Endothelial cell (in vitro differentiated cells): ENCODE measurements around the gene SEMA7A. TPM values are rescaled to one million over a fixed set of nuclear protein-coding genes. Genes with fewer than 3 reads are reported as not detected.

Experiments
- DNase-seq: peaks from one replicate; pipeline ENCODE4 v3.0.0; 2021; ENCODE audit warnings: low spot score
- H3K27ac Mint-ChIP-seq: one replicate; pipeline ENCODE4 v1.8.0; 2021; ENCODE audit warnings: mixed read lengths, inconsistent platforms; ENCODE audit not compliant: unreplicated experiment
- H3K27me3 Mint-ChIP-seq: one replicate; pipeline ENCODE4 v1.8.0; 2021; ENCODE audit warnings: mild to moderate bottlenecking, moderate library complexity, mixed read lengths, inconsistent platforms; ENCODE audit not compliant: unreplicated experiment
- H3K36me3 Mint-ChIP-seq: one replicate; pipeline ENCODE4 v1.8.0; 2021; ENCODE audit warnings: mild to moderate bottlenecking, low read depth, mixed read lengths, inconsistent platforms; ENCODE audit not compliant: unreplicated experiment
- H3K4me1 Mint-ChIP-seq: one replicate; pipeline ENCODE4 v1.8.0; 2021; ENCODE audit warnings: mild to moderate bottlenecking, mixed read lengths, inconsistent platforms; ENCODE audit not compliant: unreplicated experiment
- H3K4me3 Mint-ChIP-seq: one replicate; pipeline ENCODE4 v1.8.0; 2021; ENCODE audit warnings: mild to moderate bottlenecking, mixed read lengths, inconsistent platforms; ENCODE audit not compliant: unreplicated experiment
- H3K9me3 Mint-ChIP-seq: one replicate; pipeline ENCODE4 v1.8.0; 2021; ENCODE audit warnings: mixed read lengths, inconsistent platforms; ENCODE audit not compliant: unreplicated experiment
- CTCF ChIP-seq: fragments of 200-600 bp; sonication (generic); IDR thresholded peaks from one replicate; pipeline ENCODE4 v1.5.0; 2021; ENCODE audit warnings: antibody characterized with exemption; ENCODE audit not compliant: unreplicated experiment
- total RNA-seq: library from RNA; stranded (reverse); fragmentation: NEBNext Ultra II Directional; extraction: Animal tissue kit (Norgen Biotek cat#: 25700); gene quantifications from one replicate; pipeline ENCODE4 v1.2.1, GENCODE V29; 2021; ENCODE audit not compliant: unreplicated experiment

Gene SEMA7A
- total RNA-seq, 1 donor from 2014 or later = 41.4 TPM

- H3K9me3 Mint-ChIP-seq = no peaks in the 10 kb centered on the region
- H3K27ac Mint-ChIP-seq = peak overlapping the region; percentile 62
- H3K4me1 Mint-ChIP-seq = peaks cover 45% of the 10 kb centered on the region
- no peak for DNase-seq
- H3K27me3 Mint-ChIP-seq = peaks cover 5% of the 10 kb centered on the region
- H3K36me3 Mint-ChIP-seq = peaks cover 21% of the 10 kb centered on the region
- no peak for TF ChIP-seq CTCF
- H3K4me3 Mint-ChIP-seq = no peak overlapping the region
These were observed 9.5 kb upstream of the SEMA7A start for GRCh38 chr15:74443100-74443909.

GRCh38 chr15:74442604-74443003, 8.8 kb upstream of the SEMA7A start:
- H3K4me3 Mint-ChIP-seq = peak overlapping the region; percentile 16
- no peak for DNase-seq
- H3K9me3 Mint-ChIP-seq = no peaks in the 10 kb centered on the region
- H3K36me3 Mint-ChIP-seq = peaks cover 17% of the 10 kb centered on the region
- H3K27ac Mint-ChIP-seq = no peak overlapping the region
- no peak for TF ChIP-seq CTCF
- H3K4me1 Mint-ChIP-seq = peaks cover 45% of the 10 kb centered on the region
- peaks cover 7% of the 10 kb centered on the region for H3K27me3 Mint-ChIP-seq

GRCh38 chr15:74442063-74442462, 8.3 kb upstream of the SEMA7A start:
- peak overlapping the region; percentile 40 for H3K4me3 Mint-ChIP-seq
- H3K27me3 Mint-ChIP-seq = peaks cover 7% of the 10 kb centered on the region
- H3K27ac Mint-ChIP-seq = no peak overlapping the region

GRCh38 chr15:74441248-74441941, 7.6 kb upstream of the SEMA7A start:
- Mint-ChIP-seq H3K4me3 (no peak overlapping the region), H3K27me3 (peaks cover 7% of the 10 kb centered on the region), H3K4me1 (peaks cover 45% of the 10 kb centered on the region), H3K9me3 (no peaks in the 10 kb centered on the region), H3K36me3 (peaks cover 13% of the 10 kb centered on the region), H3K27ac (no peak overlapping the region)
- no peak for DNase-seq
- no peak for TF ChIP-seq CTCF

More at GRCh38 chr15:74442063-74442462, 8.3 kb upstream of the SEMA7A start:
- H3K4me1 Mint-ChIP-seq = peaks cover 45% of the 10 kb centered on the region
- no peak for DNase-seq
- peaks cover 17% of the 10 kb centered on the region for H3K36me3 Mint-ChIP-seq
- H3K9me3 Mint-ChIP-seq = no peaks in the 10 kb centered on the region
- no peak for TF ChIP-seq CTCF

GRCh38 chr15:74438721-74439316, 5.1 kb upstream of the SEMA7A start:
- Mint-ChIP-seq H3K4me1 (peaks cover 41% of the 10 kb centered on the region), H3K27ac (no peak overlapping the region), H3K9me3 (no peaks in the 10 kb centered on the region), H3K36me3 (peaks cover 6% of the 10 kb centered on the region), H3K27me3 (peaks cover 9% of the 10 kb centered on the region), H3K4me3 (no peak overlapping the region)
- peak; percentile 78 for DNase-seq
- peak; percentile 81 for TF ChIP-seq CTCF
